ENCODE data around the gene CRHR1.

CRHR1 gene

GRCh38 chr17:45841186-45841585 is 57.1 kb downstream of the CRHR1 start:
- in situ Hi-C loops (cut with HindIII; ENCODE audit: low sequenced_read_pairs) = no loop called here

- in situ Hi-C loops (cut with HindIII; ENCODE audit: low sequenced_read_pairs) = no loop called here
These were observed 57.9 kb downstream of the CRHR1 start for GRCh38 chr17:45841883-45842525.

- in situ Hi-C loops (cut with HindIII; ENCODE audit: low sequenced_read_pairs) = no loop called here
These were observed 59.6 kb downstream of the CRHR1 start for GRCh38 chr17:45843722-45844121.

- in situ Hi-C loops (cut with HindIII; ENCODE audit: low sequenced_read_pairs) = no loop called here
These were observed 60.7 kb downstream of the CRHR1 start, which contains the start of gene SPPL2C for GRCh38 chr17:45844695-45845375. TSS of gene SPPL2C (plus strand) at chr17:45844881. CDS start at chr17:45844907, 26 bp downstream.

GRCh38 chr17:45845376-45846185 is 61.5 kb downstream of the CRHR1 start:
- in situ Hi-C loops (cut with HindIII; ENCODE audit: low sequenced_read_pairs) = no loop called here

GRCh38 chr17:45846223-45846622 is 62.1 kb downstream of the CRHR1 start:
- in situ Hi-C loops (cut with HindIII; ENCODE audit: low sequenced_read_pairs) = no loop called here

GRCh38 chr17:45846646-45847045 is 62.5 kb downstream of the CRHR1 start:
- in situ Hi-C loops (cut with HindIII; ENCODE audit: low sequenced_read_pairs) = no loop called here

GRCh38 chr17:45847101-45847500 is 63.0 kb downstream of the CRHR1 start:
- in situ Hi-C loops (cut with HindIII; ENCODE audit: low sequenced_read_pairs) = no loop called here

GRCh38 chr17:45847747-45848146 is 63.6 kb downstream of the CRHR1 start:
- in situ Hi-C loops (cut with HindIII; ENCODE audit: low sequenced_read_pairs) = no loop called here

- in situ Hi-C loops (cut with HindIII; ENCODE audit: low sequenced_read_pairs) = no loop called here
These were observed 64.3 kb downstream of the CRHR1 start for GRCh38 chr17:45848405-45848804.

- in situ Hi-C loops (cut with HindIII; ENCODE audit: low sequenced_read_pairs) = no loop called here
These were observed 64.9 kb downstream of the CRHR1 start for GRCh38 chr17:45848868-45849535.

- in situ Hi-C loops (cut with HindIII; ENCODE audit: low sequenced_read_pairs) = no loop called here
These were observed 65.4 kb downstream of the CRHR1 start for GRCh38 chr17:45849536-45849990.

- in situ Hi-C loops (cut with HindIII; ENCODE audit: low sequenced_read_pairs) = loop anchor here (10.0 kb wide), 1 partner anchor 215 kb away; no protein-coding TSS in a partner anchor
These were observed 65.9 kb downstream of the CRHR1 start for GRCh38 chr17:45850011-45850410.

GRCh38 chr17:45850468-45850867 is 66.3 kb downstream of the CRHR1 start:
- in situ Hi-C loops (cut with HindIII; ENCODE audit: low sequenced_read_pairs) = loop anchor here (10.0 kb wide), 1 partner anchor 216 kb away; no protein-coding TSS in a partner anchor

GRCh38 chr17:45851022-45851421 is 66.9 kb downstream of the CRHR1 start:
- in situ Hi-C loops (cut with HindIII; ENCODE audit: low sequenced_read_pairs) = loop anchor here (10.0 kb wide), 1 partner anchor 216 kb away; no protein-coding TSS in a partner anchor

GRCh38 chr17:45851464-45851863 is 67.3 kb downstream of the CRHR1 start:
- in situ Hi-C loops (cut with HindIII; ENCODE audit: low sequenced_read_pairs) = loop anchor here (10.0 kb wide), 1 partner anchor 217 kb away; no protein-coding TSS in a partner anchor

GRCh38 chr17:45851873-45852272 is 67.8 kb downstream of the CRHR1 start:
- in situ Hi-C loops (cut with HindIII; ENCODE audit: low sequenced_read_pairs) = loop anchor here (10.0 kb wide), 1 partner anchor 217 kb away; no protein-coding TSS in a partner anchor

- in situ Hi-C loops (cut with HindIII; ENCODE audit: low sequenced_read_pairs) = loop anchor here (10.0 kb wide), 1 partner anchor 218 kb away; no protein-coding TSS in a partner anchor
These were observed 68.6 kb downstream of the CRHR1 start for GRCh38 chr17:45852535-45853297.

- in situ Hi-C loops (cut with HindIII; ENCODE audit: low sequenced_read_pairs) = loop anchor here (10.0 kb wide), 1 partner anchor 219 kb away; no protein-coding TSS in a partner anchor
These were observed 70.1 kb downstream of the CRHR1 start for GRCh38 chr17:45854209-45854608.

Measured in endothelial cell of hepatic sinusoid (primary cell).